Fibroblast of skin of abdomen (primary cell): ENCODE measurements around the gene PTPN20.

ENCODE experiments used
- DNase-seq: peaks from one replicate; pipeline ENCODE4 v3.0.0-alpha.2; 2013

Gene PTPN20

DNA sequence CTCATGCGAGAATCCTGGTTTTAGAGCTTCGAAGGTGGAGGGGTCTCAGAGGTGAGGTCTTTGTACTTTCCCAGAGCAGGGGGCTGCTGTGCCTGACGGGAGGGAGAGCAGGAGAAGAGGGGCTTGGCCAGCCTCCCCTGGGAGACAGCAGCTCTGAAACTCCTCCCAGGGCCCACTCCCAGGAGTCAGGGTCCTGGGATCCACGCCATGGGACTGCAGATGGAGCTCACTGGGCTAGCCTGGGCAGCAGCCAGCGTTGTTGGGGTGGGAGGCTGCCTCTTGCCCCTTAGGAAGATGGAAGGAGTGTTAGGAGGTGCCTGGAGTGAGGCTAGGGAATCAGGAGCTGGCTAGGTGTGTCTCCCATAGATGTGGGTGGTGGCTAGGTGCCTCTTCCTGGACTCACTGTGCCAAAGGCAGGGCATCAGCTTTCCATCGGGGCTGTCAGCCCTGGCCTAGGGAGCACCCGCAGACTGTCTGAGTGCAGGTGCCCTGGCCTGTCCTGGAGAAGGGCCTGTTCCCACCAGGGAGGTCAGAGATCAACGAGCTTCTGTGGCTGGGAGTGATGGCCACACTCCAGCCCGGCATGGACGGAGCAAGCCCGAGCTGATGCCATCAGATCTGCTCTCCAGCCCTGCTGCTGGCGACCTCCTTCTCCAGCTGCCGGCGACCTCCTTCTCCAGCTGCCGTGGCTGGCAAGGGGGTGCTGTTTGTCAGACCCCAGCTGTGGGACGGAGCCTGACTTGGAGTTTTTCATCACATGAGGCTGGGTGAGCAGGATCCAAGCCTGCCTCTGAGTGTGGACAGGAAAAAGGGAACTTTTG, 111.3 kb downstream of the PTPN20 start:
- DNase-seq: no peak

DNA sequence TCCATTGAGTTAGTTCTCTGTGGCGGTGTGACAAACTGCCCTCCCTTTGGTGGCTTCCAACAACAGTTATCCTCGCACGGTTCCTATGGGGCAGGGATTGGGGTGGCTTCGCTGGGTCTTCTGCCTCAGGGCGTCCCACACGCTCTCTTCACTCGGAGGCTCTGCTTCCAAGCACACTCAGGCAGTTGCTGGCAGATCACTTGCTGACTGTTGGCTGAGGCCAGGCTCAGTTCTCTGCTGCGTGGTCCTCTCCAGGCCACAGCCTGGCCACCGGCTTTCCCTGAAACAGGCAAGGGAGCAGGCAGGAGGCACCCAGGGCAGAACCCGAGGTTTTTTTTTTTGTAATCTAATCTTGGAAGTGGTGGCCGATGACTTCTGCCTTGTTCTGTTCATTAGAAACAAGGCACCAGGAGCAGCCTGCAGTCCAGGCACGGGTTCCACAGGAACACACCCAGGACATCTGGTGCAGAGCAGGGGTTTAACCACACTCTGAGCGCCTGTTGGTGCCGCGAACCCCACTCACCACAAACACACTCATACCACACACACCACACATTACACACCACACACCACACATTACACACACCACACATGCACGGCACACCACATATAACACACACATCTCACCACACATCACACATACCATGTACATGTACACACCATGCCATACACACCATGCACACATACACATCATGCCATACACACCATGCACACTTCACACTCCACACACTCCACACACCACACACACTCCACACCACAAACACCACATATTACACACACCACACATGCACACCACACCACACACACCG, 112.2 kb downstream of the PTPN20 start:
- no peak for DNase-seq

DNA sequence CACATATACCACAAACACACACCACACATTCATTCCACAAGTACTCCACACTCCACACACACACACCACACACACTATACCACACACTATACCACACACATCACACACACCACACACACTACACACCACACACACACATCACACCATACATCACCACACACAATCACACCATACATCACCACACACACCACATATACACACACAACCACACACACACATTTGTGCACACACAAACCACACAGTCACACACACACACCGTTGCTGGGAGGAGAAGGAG, 112.8 kb downstream of the PTPN20 start:
- DNase-seq: no peak

DNA sequence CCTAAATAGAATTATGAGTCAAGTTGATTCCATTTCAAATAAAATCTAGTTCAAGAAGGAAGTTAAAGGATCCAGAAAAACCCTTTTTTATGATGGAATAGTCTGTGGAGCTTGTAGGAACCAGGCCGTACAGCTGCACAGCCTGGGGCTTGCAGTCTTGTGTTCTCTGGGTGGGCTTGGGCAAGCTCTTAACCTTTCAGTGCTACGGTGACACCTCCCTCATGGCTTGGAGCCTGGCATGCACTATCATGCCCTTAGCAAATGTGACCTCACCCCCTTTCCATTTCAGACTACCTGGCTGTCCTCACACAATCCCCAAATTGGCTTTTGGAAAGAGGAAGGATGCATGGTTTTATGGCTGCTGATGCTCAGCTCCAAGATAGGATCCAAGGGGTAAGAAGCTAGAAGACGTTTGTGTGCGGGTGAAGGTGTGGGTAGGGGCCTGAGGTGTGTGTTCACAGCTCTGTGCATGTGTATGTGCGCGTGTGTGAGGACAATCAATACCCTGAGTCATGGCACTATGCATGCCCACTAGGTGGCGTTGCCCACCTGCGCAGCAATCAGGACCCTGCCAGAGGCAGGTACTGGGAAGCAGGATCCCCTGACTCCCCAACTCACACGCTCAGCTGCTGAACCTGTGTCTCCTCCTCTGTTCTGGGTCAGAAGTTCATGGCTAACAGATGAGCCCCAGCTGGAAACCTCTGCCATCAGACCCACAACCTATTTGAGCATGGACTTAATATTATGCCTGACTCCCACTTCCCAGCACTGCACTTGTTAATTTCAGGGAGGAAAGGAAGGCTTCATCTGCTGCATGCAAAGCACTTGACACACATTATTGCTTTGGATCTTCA, 113.4 kb downstream of the PTPN20 start:
- peak; percentile 18 for DNase-seq

DNA sequence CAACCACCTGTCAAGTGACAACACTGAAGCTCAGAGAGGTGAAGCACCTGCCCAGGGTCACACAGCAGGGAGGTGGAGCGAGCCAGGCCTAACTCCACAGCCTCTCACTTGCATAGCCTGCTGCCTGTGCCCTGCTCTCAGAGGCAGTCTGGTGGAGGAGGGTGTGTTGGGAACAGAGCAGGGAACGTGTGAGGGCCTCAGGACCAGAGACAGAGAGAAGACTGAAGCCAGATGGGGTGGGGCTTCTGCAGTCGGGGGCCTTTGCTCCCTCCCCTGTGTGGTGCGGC, 114.0 kb downstream of the PTPN20 start:
- DNase-seq: no peak

DNA sequence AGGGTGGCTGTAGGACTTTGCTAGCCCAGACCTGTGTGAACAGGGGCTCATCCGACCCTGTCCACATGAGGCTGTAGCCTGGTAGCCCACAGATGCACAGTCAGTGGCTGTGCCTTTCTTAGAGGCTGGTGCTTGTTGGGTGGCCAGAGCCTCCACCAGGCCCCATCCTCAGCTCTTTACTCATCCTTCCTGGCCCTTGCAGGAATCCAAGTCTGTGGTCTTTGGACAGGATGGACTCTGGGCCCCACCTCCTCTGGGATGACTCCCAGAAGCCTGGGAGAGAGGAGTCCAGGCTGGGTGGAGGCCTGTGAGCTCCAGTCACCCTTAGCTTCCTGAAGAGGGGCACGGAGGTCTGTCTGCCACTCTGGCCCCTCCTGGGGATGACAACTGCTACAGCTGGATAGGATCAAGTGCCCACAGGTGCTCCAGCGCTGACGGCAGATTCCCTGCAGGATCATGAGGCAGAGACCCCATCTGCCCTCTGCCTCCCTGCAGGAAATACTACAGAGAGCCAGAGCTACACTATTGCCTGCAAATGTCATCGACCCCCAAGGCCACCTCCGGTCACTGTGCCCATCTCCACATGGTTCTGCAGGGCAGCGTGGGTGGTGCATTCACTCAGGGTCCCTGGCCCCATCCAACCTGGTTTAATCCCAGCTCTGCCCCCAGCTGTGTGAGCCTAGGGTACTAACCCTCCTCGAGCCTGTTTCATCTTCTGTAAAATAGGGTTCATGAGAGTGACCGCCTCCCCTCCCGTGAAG, 114.5 kb downstream of the PTPN20 start:
- peak; percentile 63 for DNase-seq

DNA sequence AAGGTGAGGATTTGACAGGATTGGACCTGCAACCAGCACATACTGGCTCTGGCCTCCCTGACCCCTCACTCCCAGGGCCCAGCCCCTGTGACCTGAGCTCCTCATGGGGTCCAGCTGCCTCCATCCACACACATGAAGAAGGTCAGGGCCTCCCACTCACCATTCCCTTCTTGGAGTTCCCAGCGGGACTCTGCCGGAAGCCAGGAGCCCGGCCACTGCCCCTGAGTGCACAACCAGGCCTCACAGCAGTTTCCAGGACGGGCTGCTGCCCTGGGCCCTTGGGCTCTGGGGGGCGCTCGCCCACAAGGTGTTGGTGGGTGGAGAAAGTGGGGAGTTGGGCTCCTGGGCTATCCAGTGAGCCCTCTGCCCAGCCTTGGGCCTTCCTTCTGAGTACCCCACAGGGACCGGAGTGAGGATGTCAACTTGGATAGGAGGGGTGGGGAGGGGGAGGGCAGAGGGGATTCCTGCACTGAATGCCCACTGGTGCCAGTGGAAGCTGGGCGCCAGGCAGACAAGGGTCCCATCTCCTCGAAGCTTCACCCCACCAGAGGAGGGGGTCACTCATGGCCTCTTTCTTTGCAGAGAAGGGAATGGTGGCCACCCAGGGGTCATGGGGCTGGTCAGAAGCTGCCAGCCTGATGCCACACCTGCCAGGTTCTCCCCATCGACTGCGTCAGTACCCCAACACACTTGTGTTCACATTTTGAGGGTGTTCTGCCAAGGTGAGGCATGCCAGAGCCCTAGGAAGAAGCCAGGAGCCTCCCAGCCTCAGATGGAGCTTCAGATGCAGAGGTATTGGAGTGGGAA, 115.3 kb downstream of the PTPN20 start:
- DNase-seq: no peak

DNA sequence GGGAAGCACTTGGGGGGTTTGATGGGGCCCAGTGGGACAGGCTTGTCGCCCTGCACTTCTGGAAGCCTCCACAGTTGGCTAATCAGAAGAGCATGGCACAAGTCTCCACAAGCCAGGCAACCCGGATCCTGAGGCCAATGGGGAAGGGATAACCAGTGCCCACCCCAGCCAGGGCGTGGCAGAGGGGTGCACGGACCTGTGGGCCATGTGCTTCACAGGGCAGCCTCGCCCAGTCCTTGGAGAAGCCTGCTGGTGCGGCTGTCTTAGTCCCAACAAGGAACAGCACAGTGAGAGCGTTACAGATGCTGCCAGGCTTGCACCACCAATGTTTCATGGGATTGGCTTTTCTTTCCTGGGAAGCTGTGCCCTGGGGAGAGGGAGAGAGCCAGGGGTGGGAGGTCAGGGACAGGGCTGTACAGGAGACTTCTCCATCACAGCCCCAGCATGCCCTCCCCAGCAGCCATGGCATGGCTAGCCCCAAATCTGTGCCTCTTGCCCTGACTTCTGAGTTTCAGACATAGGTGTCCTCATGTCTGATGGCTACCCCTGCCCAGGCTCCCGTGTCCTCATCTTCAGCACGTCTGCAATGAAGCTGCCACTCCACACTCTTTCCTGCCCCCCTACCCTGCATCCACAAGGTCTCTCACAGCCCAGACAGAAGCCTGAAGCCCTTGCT, 116.0 kb downstream of the PTPN20 start:
- no peak for DNase-seq

DNA sequence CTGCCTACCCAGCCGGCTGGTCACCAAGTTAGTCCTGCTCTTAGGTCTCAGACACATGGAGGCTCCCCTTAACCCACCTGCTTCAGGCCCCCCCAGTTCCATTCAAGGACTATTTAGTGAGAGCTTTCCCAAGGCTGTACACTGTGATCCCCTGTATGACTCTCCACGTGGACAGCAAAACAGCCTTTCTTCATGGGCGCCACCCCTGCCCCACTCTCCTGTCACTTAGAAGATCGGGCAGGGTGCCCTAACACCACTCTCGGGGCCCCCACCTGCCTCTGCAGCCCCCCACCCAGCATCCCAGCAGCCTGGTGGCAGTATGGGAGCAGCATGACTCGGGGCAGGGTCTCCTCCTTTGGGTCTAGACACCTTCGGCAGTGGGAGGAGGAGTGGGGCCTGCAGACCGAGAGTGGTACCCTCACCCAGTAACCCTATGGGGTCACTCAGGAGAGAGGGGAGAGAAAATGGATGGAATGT, 116.6 kb downstream of the PTPN20 start:
- DNase-seq: no peak

DNA sequence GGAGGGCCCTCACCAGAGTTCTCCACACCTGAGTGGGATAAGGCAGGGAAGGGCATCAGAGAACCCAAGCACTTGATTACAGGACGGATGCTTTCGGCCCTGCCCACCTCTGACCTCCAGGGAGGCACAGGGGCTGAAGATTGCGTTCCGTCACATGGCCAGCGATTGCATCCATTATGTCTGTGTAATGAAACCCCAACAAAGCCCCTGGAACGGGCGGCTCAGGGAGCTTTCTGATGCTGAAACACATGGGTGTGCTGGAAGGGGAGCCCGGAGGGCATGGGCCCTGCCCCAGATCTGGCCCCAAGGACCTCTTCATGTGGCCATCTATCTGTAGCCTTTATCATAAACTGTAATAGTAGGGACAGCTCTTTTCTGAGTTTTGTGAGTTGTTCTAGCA, 117.2 kb downstream of the PTPN20 start:
- no peak for DNase-seq

DNA sequence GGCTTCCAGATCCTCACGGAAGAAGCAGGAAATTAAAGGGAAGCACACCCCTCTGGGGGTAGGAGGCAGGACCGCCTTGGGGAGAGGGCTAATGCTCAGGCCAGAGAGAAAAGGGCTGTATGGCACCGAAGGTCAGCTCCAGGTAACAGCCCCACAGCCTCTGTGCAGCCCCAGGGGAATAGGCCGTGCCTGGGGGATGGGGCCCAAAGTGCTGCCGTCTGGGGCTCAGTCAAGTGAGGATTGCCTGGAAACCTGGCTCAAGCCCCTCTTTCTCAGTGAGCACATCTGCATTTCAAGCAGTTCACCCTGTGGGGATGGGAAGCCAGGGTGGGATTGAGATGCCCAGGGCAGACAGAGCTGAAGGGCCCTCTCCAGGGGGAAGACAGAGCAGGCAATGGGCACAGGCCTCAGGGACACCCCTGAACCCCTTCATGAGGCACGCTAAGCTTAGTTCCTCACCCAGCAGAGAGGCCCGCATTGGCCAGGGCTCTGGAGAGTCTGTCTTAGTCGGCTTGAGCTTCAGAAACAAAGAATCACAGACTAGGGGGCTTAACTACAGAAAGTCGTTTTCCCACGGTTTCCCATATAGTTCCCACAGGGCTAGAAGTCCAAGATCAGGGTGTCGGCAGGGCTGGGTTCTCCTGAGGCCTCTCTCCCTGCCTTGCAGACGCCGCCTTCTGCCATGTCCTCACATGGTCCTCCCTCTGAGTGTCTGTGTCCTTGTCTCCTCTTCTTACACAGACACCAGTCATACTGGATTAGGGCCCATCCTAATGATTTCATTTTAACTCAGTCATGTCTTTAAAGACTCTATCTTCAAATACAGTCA, 118.2 kb downstream of the PTPN20 start:
- no peak for DNase-seq

DNA sequence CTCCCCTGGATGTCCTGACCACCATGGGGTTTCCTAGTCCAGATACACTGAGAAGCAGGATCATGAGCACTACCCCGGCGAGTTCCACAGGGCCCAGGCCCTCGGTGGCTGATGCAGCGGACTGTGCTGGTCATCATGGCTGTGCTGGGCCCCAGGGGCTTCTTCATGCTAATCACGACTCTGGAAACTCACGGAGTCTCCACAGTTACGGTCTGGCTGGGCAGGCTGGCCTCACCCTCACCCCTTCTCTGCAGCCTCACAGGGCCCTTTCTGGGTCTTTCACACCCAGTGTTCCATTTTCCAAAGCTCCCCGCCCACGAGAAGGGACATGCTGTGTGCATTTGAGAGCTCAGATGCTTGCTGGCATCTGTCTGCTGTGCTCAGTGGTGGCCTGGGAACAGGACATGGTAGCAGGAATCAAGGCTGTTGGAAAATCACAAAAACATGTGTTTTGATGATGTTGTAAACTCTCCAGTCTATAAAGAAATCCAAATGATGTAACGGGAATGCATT, 119.0 kb downstream of the PTPN20 start:
- DNase-seq: no peak

DNA sequence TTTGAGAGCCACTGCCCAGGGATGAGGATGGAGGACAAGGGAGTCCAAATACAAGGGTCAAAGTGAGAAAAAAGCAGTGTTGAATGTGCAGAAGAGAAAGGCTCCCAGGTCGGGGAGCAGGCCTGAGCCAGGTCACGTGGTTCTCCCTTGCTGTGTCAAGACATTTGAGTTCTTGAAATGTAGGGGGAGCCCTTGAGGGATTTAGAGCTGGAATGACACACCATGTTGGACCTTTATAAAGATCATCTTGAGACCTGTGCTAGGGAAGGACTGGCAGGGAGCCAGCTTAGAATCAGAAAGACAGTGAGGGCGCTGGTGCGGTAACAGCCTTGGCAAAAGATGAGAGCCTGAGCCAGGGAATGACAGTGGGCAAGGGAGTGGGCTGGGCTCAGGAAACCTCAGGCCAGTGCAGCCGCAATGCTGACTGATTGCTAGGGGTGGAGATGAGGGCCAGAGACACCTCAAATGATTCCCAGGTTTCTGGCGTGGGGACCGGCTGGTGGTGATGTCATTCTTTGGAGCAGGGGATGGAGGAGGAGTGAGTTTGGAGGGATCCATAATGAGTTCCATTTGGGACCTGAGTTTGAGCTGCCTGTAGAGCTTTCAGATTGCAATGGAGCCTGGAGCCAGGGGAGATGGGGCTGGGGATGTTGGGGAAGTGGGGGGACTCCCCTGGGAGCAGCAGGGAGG, 120.1 kb downstream of the PTPN20 start:
- peak; percentile 36 for DNase-seq

DNA sequence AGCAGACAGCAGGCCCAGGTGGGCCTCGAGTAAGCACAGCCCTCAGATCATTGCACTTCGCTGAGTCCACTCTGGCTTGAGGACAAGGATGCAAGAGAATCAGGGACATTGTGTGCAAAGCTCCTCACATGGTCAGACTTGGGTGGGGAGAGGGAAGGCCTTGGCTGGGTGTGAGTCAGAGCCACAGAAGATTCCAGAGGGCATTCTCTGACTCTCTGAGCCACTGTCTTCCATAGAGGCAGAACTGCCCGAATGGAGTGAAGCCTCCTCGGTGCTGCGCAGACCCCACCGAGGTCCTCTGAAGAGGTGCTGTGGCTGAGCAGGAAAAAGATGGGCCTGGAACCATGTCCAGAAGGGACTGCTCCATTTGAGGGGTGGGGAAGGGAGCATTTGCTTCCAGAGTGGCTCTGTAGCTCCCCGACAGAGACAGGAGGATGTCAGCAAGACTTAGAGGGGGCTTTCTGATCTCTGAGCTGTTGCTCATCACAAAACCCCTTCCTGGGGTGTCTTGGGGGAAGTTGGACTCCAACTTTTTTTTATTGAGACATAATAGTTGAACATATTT, 120.8 kb downstream of the PTPN20 start:
- peak; percentile 19 for DNase-seq

DNA sequence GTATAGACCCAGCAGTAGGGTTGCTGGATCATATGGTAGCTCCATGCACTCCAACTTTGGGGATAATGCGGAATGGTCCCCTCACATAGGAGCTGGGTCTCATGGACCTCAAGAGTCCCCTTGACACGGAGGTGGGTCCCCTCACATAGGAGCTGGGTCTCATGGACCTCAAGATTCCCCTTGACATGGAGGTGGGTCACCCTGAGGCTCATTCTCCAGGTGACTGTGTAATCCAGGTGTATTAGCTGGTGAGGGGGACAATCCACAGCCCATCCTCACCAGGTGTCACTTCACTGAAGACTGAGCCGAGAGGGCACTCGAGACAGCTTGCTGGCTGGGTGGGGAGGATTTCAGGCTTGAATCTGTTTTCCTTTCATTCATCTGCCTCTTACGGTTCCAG, 121.9 kb downstream of the PTPN20 start:
- no peak for DNase-seq

DNA sequence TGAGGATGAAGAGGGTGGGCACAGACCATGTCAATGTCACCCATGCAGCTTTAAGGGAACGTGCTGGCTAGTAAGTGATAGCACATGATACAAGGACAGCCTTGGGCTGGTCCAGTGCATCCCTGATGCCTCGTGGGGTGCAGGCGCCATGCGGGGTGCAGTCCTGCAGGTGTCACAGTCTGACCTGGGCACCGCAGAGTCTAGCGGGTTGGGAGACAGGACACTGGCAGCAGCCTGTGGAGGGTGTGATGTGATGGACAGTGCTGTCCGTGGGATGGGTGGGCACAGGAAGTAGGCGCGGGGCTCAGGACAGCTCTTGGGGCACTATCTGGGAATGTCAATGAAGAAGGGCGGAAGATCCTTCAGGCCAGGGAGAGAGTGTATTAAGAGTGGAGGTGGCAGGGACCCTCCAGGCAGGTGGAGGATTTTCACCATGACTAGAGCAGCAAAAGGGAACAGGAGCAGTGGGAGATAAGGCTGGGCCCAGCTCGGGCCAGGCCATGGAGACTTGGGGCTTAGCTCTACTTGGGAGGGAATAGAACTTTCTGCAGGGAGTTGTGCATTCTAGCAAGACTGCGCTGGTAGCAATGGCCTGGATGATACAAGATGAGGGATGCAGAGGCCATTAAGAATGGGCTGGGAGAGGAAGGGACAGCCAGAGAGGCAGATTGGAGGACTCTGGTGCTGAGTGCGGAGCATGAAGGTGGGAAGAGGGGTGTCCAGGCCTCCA, 122.5 kb downstream of the PTPN20 start:
- DNase-seq: no peak

DNA sequence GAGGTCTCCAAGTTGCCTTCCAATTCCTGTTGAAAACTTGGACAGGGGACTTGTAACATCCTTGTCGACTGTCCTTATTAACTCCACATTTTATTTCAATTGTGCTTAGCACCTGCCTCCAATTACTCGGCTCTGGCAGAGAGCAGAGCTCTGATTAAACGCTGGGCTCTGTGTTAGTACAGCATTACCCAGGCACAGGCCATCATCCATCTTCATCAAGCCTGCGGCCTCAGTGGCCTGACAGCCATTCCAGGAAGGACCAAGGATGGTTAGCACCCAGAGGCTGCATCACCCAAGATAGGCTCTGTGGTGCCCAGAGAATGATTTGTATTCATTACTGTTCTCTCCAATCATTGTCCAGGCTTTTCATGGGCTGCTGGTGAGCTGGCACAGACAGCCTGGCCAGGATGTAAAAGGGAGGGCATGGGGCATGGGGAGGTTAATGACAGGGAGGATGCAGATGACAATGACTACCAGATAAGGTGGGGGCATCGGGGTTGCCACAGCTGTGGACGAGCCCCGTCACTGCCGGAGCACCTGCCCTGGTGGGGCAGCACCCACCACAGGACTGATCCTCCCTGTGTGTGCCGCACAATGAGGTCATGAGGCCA, 123.3 kb downstream of the PTPN20 start:
- DNase-seq: no peak
